ENCODE data around the gene CGN.

DNA sequence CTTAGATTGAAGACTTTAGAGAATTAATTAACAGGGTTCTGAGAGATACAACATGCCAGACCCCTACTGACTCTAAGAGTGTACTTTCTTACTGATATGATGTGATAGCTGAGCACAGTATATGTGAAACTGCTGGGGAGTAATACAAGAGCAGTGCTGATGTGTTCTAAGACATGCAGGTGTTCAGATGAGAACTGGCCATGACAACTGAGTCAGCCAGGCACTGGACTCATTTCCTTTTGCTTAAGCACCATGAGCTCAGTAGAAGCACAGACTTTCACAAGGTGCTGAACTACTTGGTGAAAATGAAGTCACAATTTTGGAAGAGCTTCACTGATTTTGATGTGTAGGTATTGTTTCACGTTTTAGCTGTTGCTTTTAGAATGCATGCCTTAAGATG lies 36.0 kb upstream of the CGN start:
- TF ChIP-seq CTCF (IDR thresholded peaks at IDR 0.05) (no peak), POLR2A (IDR thresholded peaks at IDR 0.05) (no peak)
